ENCODE measurements around the gene NFASC. TPM values are rescaled to one million over a fixed set of nuclear protein-coding genes. Genes with fewer than 3 reads are reported as not detected.

Gene NFASC
- total and polyA plus RNA-seq, 8 donors: 3.3 to 12.7 (median 6.7) TPM

- H3K4me1 ChIP-seq: no peaks in the 10 kb centered on the region
- FAIRE-seq (no peak), DNase-seq (no peak), ATAC-seq (no peak)
- no peak overlapping the region for H3K27ac ChIP-seq
- H3K27me3 ChIP-seq: no peaks in the 10 kb centered on the region
- WGBS, 2 donors: 80 to 85% methylated on average over 10 of the region's 10 CpGs
- no peaks in the 10 kb centered on the region for H3K9me3 ChIP-seq
- intact Hi-C loops (cut with DNase I): loop anchor here in 1 of 3 donors (5.0 kb wide), 1 partner anchor 68 kb away; no protein-coding TSS in a partner anchor
- no peak for TF ChIP-seq CTCF (IDR thresholded peaks at IDR 0.05)
- H3K4me3 ChIP-seq: no peak overlapping the region
- H3K36me3 ChIP-seq: no peaks in the 10 kb centered on the region
Observed at GRCh38 chr1:205060746-205061145, 190.1 kb downstream of the NFASC start.

- FAIRE-seq (no peak), ATAC-seq (no peak), DNase-seq (peak in 1 of 6 donors; percentile 44)
- H3K9me3 ChIP-seq: no peaks in the 10 kb centered on the region
- no peaks in the 10 kb centered on the region for H3K27me3 ChIP-seq
- H3K36me3 ChIP-seq: no peaks in the 10 kb centered on the region
- intact Hi-C loops (cut with DNase I): loop anchor here in 1 of 3 donors (5.0 kb wide), 1 partner anchor 69 kb away; no protein-coding TSS in a partner anchor
- TF ChIP-seq CTCF (IDR thresholded peaks at IDR 0.05): no peak
- no peak overlapping the region for H3K4me3 ChIP-seq
- WGBS, 2 donors: 64 to 73% methylated on average over 14 of the region's 14 CpGs
- H3K27ac ChIP-seq: no peak overlapping the region
- H3K4me1 ChIP-seq: no peaks in the 10 kb centered on the region
Observed at GRCh38 chr1:205061227-205061626, 190.6 kb downstream of the NFASC start.

- peak; percentile 64 to 79 (median 74) for TF ChIP-seq CTCF (IDR thresholded peaks at IDR 0.05)
- no peaks in the 10 kb centered on the region for H3K9me3 ChIP-seq
- no peak overlapping the region for H3K27ac ChIP-seq
- DNase-seq (peak; percentile 56 to 87 (median 80)), ATAC-seq (peak; percentile 75 to 95 (median 90)), FAIRE-seq (no peak)
- intact Hi-C loops (cut with DNase I): loop anchor here in 1 of 3 donors (5.0 kb wide), 1 partner anchor 69 kb away; no protein-coding TSS in a partner anchor
- no peak overlapping the region for H3K4me3 ChIP-seq
- no peaks in the 10 kb centered on the region for H3K36me3 ChIP-seq
- WGBS, 2 donors: 32 to 34% methylated on average over 12 to 13 of the region's 13 CpGs
- H3K27me3 ChIP-seq: no peaks in the 10 kb centered on the region
- H3K4me1 ChIP-seq: no peaks in the 10 kb centered on the region
Observed at GRCh38 chr1:205061665-205062069, 191.0 kb downstream of the NFASC start.

GRCh38 chr1:205062319-205062718 lies 191.7 kb downstream of the NFASC start:
- no peak overlapping the region for H3K27ac ChIP-seq
- ATAC-seq (no peak), FAIRE-seq (no peak), DNase-seq (peak in 1 of 6 donors; percentile 37)
- no peaks in the 10 kb centered on the region for H3K4me1 ChIP-seq
- H3K9me3 ChIP-seq: no peaks in the 10 kb centered on the region
- intact Hi-C loops (cut with DNase I): loop anchor here in 1 of 3 donors (5.0 kb wide), 1 partner anchor 70 kb away; no protein-coding TSS in a partner anchor
- no peaks in the 10 kb centered on the region for H3K36me3 ChIP-seq
- H3K4me3 ChIP-seq: no peak overlapping the region
- 78 to 86% methylated on average over 8 of the region's 8 CpGs for WGBS, 2 donors
- H3K27me3 ChIP-seq: no peaks in the 10 kb centered on the region
- TF ChIP-seq CTCF (IDR thresholded peaks at IDR 0.05): no peak

- no peaks in the 10 kb centered on the region for H3K27me3 ChIP-seq
- peak in 1 of 6 donors; percentile 2 for DNase-seq
- FAIRE-seq: no peak
Observed at GRCh38 chr1:205062895-205063294, 192.2 kb downstream of the NFASC start.

More at GRCh38 chr1:205062895-205063294, 192.2 kb downstream of the NFASC start:
- no peak for ATAC-seq
- intact Hi-C loops (cut with DNase I): loop anchor here in 1 of 3 donors (5.0 kb wide), 1 partner anchor 71 kb away; no protein-coding TSS in a partner anchor
- WGBS, 2 donors: 79 to 82% methylated on average over 3 of the region's 3 CpGs
- H3K9me3 ChIP-seq: no peaks in the 10 kb centered on the region
- H3K27ac ChIP-seq: no peak overlapping the region
- H3K4me1 ChIP-seq: no peaks in the 10 kb centered on the region
- no peak for TF ChIP-seq CTCF (IDR thresholded peaks at IDR 0.05)
- H3K36me3 ChIP-seq: no peaks in the 10 kb centered on the region
- no peak overlapping the region for H3K4me3 ChIP-seq

Measured in pancreas (tissue), 10 donors.